Hematopoietic multipotent progenitor cell treated with erythropoietin and hydrocortisone succinate and interleukin-3 and kit ligand, for 6 days (in vitro differentiated cells): Measurements from ENCODE around the gene ANXA11.
"Not testable (repeated sequence)": the region's sequence is repeated elsewhere in the genome, so short reads cannot be mapped to it uniquely, and the experiment has no call there.

Source experiments
- DNase-seq: peaks from one replicate; pipeline ENCODE4 v3.0.0-alpha.2; 2015

Gene ANXA11

DNA sequence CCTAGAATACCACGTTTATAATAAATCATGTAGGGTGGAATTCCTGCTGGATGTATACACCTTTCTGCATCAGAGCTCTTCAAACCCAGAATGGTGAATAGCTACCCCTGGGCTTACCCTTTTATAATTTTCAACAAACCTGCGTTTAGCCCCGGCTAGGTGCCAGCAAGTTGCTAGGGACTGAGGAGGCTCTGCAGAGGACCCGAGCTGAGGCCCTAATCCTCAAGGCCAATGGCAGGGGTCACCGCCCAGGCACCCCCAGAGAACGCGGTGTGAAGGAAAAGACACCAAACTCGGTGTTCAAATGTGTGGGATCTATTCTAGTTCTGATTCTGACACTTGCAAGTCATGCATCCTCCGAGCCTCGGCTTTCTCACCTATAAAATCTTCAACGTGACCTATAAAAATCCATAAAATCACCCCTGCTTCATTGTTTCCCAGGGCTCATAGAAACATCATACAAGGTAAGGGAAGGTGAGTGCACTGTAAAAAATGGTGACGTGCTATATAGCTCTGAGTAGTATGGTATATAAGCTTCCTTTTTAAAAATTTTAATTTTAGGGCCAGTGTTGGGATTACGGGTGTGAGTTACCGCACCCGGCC lies 2.5 kb upstream of the ANXA11 start:
- no peak for DNase-seq

DNA sequence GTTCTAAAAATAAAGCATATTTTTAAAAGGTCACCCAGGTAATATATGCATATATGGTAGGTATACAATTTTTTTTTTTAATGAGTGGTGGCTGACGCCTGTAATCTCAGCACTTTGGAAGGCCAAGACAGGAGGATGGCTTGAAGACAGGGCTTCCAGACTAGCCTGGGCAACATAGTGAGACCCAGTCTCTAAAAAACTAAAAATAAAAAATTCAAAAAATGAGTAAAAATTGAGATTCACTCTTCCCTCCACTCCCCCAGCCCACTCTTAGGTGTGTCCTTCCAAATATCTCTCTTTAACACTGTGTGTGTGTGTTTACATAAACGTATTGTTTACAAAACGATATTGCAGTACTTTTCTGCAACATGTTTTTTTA lies 929 bp upstream of the ANXA11 start:
- no peak for DNase-seq

DNA sequence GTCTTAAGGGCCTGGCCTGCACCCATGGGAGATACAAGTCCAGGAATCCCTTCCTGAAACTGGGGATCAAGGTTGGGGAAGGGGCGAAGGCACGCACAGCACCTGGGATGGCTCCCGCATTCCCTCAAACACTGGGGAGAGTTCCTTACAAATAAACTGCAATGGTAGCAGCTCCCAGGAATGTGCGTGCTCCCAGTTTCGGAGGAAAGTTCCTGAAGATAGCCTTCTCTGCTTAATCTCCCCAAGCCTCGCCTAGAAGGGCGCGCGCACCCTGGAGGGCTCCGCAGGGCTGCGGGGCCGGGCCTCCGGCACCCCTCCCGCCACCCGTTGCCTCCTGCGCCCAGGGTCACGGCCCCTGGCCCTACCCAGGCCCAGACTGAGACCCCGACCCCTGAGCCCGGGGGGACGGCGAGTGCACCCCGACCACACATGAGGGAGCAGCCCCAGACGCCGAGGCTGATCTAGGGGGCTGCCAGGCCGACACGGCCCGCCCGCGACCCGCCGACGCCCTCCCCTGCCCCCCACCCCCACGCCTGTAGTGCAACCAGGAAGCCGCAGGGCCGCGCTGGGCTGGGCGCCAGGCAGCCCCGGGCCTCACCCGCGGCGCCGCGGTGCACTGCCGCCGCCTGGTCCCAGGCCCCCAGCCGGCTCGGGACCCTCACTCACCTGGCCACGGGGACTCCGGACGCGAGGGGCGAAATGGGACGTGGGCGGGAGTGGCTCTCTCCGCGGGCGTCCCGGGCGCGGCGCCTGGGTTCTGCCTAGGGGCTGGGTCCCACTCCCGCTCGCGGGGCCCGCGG lies 460 bp downstream of the ANXA11 start:
- peak; percentile 58 for DNase-seq

DNA sequence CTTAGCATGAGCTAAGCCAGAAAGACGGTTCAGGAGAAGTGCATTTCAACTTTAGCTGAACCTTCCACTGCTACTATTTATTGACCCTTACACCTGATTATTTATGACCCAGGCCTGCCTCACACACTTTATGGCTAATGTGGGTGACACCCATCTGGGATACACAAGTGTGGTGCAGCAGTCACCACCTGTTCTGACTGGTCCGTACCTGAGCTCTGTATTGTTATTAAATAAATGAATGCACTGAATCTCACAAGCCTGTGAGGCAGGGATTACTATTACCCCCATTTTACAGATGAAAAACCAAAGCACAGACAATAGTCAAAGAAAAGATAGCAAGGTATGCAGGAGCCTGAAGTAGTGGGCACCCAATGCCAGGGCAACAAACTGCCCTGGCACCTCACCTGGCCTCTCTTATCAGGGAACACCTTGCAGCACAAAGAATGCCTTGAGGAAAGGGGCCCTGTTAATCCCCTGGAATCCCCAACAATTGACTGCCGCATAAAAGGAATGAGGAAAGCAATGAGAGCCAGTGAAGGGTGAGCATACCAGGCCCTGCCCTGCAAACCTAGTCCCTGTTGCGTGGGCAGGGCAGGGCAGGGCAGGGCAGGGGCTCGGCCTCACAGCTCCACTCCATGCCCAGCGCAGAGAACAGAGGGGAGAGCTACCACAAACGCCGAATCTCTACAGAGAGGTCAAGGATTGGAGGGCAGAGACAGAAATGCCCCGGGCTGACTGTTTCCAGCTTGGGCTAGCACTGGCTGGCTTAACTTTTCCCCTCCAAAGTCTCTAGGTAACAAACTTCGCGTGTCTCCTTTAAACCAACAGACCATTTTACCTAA lies 1.3 kb downstream of the ANXA11 start:
- peak; percentile 57 for DNase-seq

DNA sequence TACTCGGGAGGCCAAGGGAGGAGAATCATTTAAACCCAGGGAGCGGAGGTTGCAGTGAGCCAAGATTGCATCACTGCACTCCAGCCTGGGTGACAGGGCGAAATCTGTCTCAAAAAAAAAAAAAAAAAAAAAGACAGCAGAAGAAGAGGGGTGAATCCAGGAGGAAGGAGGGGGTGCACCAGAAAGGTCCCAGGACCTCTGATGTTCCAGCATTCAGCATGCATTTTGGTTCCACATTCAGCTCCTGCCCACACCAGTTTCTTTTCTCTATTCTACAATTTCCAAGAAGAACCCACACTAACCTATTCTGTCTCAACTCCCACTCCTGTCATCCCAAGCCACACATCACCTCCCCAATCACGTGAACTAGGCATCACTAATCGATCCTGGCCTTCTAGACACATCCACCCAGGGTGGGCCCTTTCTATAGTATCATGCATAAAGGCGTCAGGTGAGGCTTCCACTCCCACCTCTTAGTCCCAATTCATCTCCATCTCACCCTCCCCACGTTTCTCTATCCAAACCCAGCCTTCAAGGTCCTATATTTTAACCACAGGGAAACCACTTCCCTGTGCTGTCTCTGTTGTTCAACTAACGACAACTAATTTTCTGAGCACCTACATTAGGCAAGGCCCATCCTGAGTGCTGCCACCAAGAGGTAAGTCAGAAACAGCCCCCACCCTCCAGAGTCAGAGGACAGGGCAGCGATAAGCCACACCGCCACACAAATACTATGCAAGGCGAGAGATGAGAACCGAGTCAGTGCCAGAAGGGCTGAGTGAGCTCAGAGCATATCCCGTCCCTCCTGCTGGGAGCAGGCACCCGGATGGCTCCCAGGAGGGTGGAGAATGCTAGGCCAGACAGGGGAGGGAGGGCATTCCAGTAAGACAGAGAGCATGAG lies 2.2 kb downstream of the ANXA11 start:
- DNase-seq: peak; percentile 86

DNA sequence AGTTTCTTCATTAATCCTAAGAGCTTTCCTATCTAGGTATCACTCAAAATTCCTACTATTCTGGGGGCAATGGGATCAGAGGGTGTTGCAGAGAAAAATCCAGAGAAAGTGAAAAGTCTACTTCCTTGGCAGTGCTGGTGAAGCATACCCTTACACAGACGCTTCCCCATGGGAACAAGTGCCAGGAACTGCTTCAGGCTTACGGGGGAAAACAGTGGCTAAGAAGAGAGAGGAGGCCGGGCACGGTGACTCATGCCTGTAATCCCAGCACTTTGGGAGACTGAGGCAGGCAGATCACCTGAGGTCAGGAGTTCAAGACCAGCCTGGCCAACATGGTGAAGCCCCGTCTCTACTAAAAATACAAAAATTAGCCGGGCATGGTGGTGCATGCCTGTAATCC lies 2.8 kb downstream of the ANXA11 start:
- not testable (repeated sequence) for DNase-seq

DNA sequence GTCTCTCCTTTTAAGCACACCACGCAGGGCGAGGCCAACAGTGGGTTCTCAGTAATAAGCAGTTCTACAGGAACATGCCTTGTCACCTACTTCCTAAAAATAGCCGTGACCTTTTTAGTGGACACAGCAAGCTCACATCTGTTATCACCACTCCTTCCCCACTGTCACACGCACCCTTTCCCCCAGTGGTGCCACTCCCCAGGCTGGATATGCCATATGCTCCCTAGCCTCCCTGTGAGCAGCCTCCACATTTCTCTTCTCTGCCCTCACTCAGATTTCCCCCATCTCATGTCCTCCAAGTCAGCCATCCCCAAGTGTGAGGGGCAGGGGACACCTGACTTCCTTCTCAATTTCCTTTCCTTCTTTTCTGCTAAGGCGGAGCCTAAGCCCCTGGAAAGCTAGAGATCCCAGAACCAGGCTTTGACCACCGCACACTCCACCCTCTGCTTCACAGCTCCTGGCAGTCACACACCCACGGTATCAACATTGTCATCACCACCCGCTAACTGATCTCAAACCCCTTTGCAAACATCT lies 3.7 kb downstream of the ANXA11 start:
- DNase-seq: peak; percentile 39

DNA sequence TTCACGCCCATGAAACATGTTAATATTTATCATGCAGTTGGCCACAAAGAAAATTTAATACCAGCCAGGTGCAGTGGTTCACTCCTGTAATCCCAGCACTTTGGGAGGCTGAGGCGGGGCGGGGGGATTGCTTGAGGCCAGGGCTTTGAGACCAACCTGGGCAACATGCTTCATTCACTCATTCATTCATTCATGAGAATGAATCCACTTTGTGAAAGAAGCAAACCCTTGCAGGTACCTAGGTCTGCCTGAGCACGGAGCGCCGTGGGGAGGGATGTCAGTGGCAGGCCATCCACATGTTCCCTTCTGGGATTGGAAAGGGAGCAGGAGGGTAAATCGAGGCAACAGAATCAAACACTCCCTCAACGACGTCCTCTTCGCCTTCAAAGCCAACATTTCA lies 4.7 kb downstream of the ANXA11 start:
- DNase-seq: no peak

DNA sequence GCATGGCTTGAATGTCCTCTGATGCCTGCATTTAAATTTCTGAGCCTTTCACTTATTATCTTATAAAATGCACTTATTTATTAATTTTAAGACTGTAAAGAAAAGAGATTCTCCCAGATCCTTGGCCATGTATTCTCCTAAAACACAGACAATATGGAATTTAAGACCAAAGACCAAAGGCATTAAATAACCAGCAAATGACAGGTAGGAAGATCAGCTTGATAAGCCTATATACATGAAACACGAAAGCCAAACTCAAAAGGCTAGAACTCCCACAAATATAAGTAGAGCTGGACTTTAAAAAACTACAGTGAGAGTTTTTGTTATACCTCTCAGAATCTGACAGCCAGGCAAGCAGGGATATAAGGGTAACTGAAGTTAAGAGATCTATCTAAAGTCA lies 5.1 kb downstream of the ANXA11 start:
- DNase-seq: no peak

DNA sequence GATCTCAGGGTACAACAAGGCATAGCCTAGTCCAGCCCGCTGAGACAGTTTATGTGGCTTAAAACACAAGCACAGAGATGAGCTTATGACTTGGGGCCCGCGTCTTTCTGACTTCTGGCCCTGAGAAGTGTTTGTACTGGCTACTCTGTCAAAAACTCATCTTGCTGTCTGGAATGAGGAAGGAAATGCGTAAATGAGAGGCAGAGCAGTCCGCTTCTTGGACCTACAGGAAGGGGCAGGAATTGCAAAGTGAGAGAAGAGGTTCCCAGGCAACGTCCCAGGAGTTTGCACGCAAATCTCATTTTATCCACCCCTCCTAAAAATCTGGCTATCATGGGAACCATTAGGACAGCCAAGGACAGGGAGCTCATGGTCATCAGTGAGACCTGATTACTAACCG lies 5.5 kb downstream of the ANXA11 start:
- peak; percentile 43 for DNase-seq

DNA sequence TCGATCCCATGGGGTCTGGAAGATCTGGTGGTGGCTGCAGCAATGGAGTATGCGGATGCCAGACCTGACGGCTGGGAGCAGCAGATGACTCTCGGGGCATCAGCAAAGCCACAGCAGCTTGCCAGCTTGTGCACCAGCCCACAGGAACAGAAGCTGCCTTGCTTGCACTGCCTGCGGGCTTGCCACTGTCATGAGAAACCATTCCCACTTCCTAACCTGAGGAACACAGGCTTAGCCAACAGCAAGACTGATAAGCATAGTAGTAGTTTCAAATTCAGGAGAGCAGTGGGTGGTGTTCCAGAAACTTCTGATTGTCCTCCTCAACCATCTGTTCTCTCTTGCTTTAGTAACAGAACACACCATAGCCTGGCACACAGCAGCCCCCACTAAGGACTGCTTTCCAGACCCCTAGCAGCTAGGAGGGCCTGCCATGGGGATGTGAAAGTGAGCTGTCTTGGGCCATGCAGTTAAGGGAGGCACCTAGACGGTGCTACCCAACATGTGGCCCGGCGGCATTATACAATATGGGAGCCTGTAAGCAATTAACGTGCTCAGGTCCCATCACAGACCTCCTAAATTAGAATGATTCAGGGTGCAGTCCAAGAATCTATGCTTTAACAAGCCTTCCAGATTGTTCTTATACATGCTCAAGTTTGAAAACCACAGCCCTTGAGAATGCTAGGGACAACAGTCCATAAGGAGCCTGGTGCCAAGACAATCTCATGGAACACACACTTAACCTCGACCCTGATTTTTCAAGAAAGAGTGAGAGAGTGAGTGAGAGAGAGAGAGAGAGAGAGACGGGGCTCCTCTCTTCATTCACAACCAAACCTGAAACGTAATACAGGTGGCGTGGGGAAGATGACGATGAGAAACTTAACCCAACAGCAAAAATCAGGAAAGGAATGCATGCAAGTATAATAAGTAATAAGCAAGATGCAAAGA lies 7.1 kb downstream of the ANXA11 start:
- DNase-seq: no peak

DNA sequence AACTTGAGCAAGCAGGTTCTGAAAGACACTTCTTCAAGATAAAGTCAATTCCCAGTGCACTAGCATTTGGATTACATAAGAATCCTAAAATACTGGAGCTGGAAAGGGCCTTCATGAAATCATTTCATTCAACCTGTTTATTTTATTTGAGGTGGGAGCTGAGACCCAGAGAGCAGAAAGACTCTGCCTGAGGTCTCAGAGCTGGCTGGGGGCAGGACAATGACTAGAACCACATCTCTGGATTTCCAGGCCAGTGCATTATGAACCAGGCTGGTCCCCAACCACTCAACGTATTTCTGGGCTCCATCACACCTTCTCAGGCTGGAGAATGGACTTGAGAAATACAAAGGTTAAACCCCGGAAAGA lies 8.4 kb downstream of the ANXA11 start:
- DNase-seq: no peak

DNA sequence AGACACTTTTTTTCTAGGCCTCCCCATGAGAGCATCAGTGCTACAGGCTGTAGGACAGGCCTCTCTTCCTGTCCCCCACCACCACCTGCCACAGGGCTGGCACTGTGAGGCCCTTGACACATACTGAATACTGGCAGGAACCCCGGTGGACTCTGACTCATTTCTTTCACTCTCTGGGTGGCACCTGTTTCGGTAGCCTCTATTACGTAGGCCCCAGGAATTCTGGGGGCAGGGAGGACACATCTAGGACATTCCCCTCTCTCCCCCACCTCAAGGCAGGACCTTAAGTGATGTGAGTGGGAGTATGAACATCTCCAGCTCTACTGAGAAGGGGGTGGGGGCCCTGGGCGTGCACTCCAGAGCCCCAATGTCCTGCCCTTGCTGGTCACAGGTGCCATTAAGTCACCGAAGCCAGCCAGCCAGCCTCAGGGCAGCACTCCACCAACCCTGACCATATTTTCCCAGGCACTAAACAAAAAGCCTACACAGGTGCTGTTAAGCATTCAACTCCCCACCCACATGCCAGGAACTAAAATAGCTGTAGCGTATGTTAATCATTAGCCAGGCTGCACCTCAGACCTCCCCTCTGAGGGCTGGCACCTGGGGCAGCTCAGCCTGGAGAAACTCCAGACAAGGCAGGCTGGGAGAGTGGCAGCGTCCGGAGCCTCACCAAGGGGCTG lies 8.9 kb downstream of the ANXA11 start:
- DNase-seq: no peak

DNA sequence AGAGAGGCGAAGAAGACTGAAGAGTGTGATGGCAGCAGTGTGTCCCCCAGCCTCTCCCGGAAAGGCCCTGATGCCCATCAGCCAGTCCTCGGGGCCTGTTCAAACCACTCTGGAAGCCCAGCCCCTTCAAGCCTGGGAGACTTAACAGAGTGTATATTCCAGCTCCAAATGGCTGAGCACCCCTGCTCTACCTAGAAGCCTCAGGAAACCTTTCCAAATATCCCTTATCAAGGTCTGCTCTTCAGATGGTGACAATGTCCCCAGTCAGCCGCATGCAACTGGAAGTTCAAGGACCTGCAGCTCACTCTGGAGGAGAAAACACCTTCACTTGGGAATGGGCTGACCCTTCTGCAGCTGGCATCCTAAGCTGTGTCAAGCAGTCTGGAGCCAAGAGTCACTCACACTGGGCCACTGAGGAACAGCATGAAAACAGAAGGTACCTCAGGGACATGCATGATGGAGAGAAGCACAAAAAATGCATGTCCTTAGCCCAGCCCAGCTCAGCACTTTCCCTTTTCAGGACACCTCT lies 10.2 kb downstream of the ANXA11 start:
- DNase-seq: no peak

DNA sequence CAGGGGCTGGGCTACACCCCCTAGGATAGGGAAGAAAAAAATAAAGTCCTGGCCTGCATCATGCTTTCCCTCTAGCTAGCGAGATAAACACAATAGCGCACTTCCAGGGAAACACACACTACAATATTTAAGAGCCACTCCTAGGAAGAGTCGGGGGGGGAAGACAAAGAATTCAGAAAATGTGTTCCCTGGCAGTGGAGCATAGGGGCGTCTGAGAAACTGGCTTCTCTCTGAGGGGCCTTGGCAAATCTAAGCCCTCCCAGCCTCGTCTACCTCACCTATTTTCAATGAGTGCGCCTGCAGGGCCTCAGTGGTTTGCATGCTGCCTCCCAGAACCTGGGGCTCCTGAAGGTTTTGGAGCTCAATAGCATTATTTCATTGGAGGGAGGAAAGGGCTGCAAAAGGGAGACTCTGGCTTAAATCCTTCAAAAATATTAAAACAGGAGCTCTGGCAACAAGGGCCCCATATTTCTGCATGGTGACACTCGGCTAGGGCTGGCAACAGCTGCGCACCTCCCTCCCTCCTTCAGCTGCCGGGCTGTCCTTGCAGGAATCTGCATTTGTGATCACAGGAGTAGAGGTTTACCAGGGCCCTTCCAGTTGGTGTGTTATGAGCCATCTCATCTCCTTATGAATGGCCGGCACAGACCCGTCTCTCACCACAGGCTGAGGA lies 10.8 kb downstream of the ANXA11 start:
- DNase-seq: no peak

DNA sequence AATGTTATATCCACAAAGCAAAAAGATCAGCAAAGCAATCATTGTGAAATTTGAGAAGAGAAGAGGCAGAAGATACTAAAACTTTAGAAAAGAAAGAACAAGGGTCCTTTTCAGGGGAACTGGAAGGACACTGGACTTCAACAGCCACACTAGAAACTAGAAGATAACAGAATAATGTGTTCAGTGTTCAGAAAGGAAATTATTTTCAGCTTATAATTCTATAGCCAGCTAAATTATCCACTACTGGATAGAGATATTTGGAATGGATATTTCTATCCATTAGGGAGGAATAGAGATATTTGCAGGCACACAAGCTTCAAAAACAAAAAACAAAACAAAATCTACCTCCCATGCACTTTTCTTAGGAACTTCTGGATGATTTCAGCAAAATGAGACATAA lies 12.8 kb downstream of the ANXA11 start:
- DNase-seq: no peak

DNA sequence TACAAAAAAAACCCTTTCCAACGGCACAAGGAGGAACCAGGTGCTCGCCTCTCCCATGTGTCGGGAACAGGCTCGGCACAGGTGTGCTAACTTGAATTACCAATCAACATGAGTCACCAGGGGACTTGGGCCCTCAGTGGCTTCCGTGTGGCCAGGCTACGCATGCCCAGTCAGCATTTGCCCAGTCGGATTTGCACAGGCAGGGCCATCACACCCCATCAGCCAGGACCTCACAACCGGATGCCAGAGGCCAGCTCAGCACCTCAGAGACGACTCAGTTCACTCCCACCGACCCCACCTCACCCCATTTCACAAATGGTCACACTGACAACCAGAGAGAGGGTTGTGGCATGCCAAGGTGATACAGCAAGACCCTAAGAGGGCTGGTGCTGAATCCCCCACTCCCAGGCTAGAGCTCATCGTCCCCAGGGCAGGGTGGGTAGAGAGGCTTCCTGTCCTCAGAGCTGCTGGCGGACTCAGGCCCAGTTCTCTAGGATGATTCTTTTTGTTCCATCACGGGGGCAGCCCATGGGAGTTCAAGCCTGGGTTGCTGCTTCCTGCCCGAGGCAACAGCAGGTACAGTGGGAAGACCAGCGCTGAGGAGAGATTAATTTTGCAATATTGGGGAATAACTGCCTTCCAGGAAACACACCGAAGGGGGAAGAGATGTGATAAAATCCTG lies 13.6 kb downstream of the ANXA11 start:
- no peak for DNase-seq

DNA sequence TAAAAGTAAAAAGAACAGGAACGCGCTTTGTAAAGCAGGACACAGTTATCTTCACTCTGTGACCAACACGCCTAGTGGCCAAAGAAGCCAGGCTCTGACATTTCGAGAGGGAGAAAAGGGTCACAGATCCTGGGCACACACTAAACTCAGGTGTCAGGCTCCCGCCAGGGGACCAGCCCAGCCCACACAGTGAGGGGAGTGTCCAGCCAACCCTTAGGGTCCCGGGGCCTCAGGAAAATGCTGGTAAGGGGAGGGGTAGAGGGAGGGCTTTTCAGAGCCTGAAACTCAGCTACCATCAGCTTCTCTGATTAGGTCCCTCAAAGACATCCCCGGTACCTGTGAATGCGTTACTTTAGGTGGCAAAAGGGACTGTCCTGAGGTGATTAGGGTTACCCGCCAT lies 16.6 kb downstream of the ANXA11 start:
- DNase-seq: no peak
